ENCODE measurements around the gene HS3ST6. TPM values are rescaled to one million over a fixed set of nuclear protein-coding genes. Genes with fewer than 3 reads are reported as not detected.

HS3ST6 gene
- polyA plus RNA-seq, 1 of the 3 experiments (the other 2 are of a cell fraction) = 0.03 TPM

GRCh38 chr16:1862394-1862793 lies 55.8 kb downstream of the HS3ST6 start:
- DNase-seq = no peak
- POLR2A ChIA-PET = no interaction called here
- CTCF ChIA-PET = interaction anchor here (0.8 to 12.8 kb wide), 11 partner anchors 10 to 120 kb away, joined by 3 to 137 read pairs (median 4); partner anchors contain the start of gene NDUFB10
- Histone ChIP-seq H3K4me3 (ENCODE audit: low read depth in 2 of 2, low read length in 1 of 2) (no peak overlapping the region), H3K9ac (no peak overlapping the region), H2AFZ (ENCODE audit: low read depth) (no peak overlapping the region), H3F3A (replicated peaks; ENCODE audit: insufficient read depth) (no peaks in the 10 kb centered on the region), H3K27me3 (ENCODE audit: insufficient read depth) (no peaks in the 10 kb centered on the region; the same call in 1 of the 2 replicates), H3K27ac (ENCODE audit: low read depth in 2 of 2, low read length in 1 of 2) (no peak overlapping the region), H3K36me3 (replicated peaks in 1 of 2; ENCODE audit: control insufficient read depth in 1 of 2, insufficient read depth in 2 of 2, low read length in 1 of 2) (no peaks in the 10 kb centered on the region), H3K4me2 (no peak overlapping the region), H3K4me1 (ENCODE audit: control insufficient read depth in 1 of 2, insufficient read depth in 2 of 2, low read depth in 1 of 2, low read length in 1 of 2) (no peaks in the 10 kb centered on the region; a peak in 1 of 4 replicates), H4K20me1 (ENCODE audit: insufficient read depth) (no peaks in the 10 kb centered on the region), H3K9me3 (no peaks in the 10 kb centered on the region), H3K79me2 (ENCODE audit: insufficient read depth) (no peaks in the 10 kb centered on the region), H3K9me2 (no peaks in the 10 kb centered on the region)
- no peak for TF ChIP-seq USF2 (IDR thresholded peaks at IDR 0.05; ENCODE audit: borderline replicate concordance, low read depth, low read length)
- no peak for TF ChIP-seq MXI1 (IDR thresholded peaks at IDR 0.05; ENCODE audit: low read depth, low read length)
- TF ChIP-seq USF1 (IDR thresholded peaks at IDR 0.05; ENCODE audit: borderline replicate concordance, low read depth) = no peak
- no peak for TF ChIP-seq REST (IDR thresholded peaks at IDR 0.05; ENCODE audit: low read depth, low read length)
- no peak for TF ChIP-seq MAX (IDR thresholded peaks at IDR 0.05; ENCODE audit: low read depth)
- TF ChIP-seq ZBTB33 (IDR thresholded peaks at IDR 0.05; ENCODE audit: borderline replicate concordance, low read depth) = no peak
- TF ChIP-seq POLR2AphosphoS5 (IDR thresholded peaks at IDR 0.05; ENCODE audit: low read depth, low read length) = no peak
- TF ChIP-seq RXRA (IDR thresholded peaks at IDR 0.05; ENCODE audit: borderline replicate concordance, low read depth) = no peak
- TF ChIP-seq MEF2A (IDR thresholded peaks at IDR 0.05; ENCODE audit: borderline replicate concordance, low read depth) = no peak
- no peak for TF ChIP-seq EZH2phosphoT487 (IDR thresholded peaks at IDR 0.05; ENCODE audit: borderline replicate concordance, low read depth)
- TF ChIP-seq JUND (IDR thresholded peaks at IDR 0.05) = no peak
- TF ChIP-seq FOXJ3 (CRISPR knock-in tag; IDR thresholded peaks at IDR 0.05) = no peak
- WGBS (ENCODE audit: low lambda C conversion rate) = 65% methylated on average over 9 of the region's 9 CpGs

Measured in SK-N-SH (cell line).